GM18868 (cell line): Measurements from ENCODE around the gene PRAC2.
"Not testable (repeated sequence)": the region's sequence is repeated elsewhere in the genome, so short reads cannot be mapped to it uniquely, and the experiment has no call there.

Experiments
- ATAC-seq: cut with Tn5 transposase; IDR thresholded peaks from one replicate; pipeline ENCODE4 v1.9.1; 2021; ENCODE audit warnings: mild to moderate bottlenecking, moderate library complexity; ENCODE audit not compliant: unreplicated experiment

Gene PRAC2

GRCh38 chr17:48722915-48723422, at the start of gene PRAC2:
Gene PRAC2, plus strand, starts transcription at chr17:48723185. Its CDS starts 1,226 bp downstream, at chr17:48724411.
- no peak for ATAC-seq

GRCh38 chr17:48676963-48677558, 45.9 kb upstream of the PRAC2 start:
- ATAC-seq = no peak

GRCh38 chr17:48678141-48678971, 44.6 kb upstream of the PRAC2 start:
- ATAC-seq = no peak

GRCh38 chr17:48679385-48680096, 43.4 kb upstream of the PRAC2 start:
- ATAC-seq = no peak

GRCh38 chr17:48681609-48682008, 41.4 kb upstream of the PRAC2 start:
- no peak for ATAC-seq

- ATAC-seq = no peak
Measured at GRCh38 chr17:48690655-48691054, 32.3 kb upstream of the PRAC2 start.

- ATAC-seq = no peak
Measured at GRCh38 chr17:48692049-48692448, 30.9 kb upstream of the PRAC2 start.

GRCh38 chr17:48693178-48693577, 29.8 kb upstream of the PRAC2 start:
- ATAC-seq = no peak

GRCh38 chr17:48701864-48702532, 21.0 kb upstream of the PRAC2 start:
- no peak for ATAC-seq

- no peak for ATAC-seq
Measured at GRCh38 chr17:48704361-48705248, 18.4 kb upstream of the PRAC2 start.

- no peak for ATAC-seq
Measured at GRCh38 chr17:48711128-48711527, 11.9 kb upstream of the PRAC2 start.

GRCh38 chr17:48715496-48716399, 7.2 kb upstream of the PRAC2 start:
- no peak for ATAC-seq

GRCh38 chr17:48716549-48716948, 6.4 kb upstream of the PRAC2 start:
- not testable (repeated sequence) for ATAC-seq

- ATAC-seq = no peak
Measured at GRCh38 chr17:48717367-48718226, 5.4 kb upstream of the PRAC2 start.

- no peak for ATAC-seq
Measured at GRCh38 chr17:48718227-48718760, 4.7 kb upstream of the PRAC2 start.

- ATAC-seq = no peak
Measured at GRCh38 chr17:48718761-48719641, 4.0 kb upstream of the PRAC2 start.
